Hepatic stellate cell (primary cell): Measurements from ENCODE around the gene KRT84.

Source experiments
- DNase-seq: peaks from one replicate; pipeline ENCODE4 v3.0.0; 2011; ENCODE audit warnings: low spot score

KRT84 gene

DNA sequence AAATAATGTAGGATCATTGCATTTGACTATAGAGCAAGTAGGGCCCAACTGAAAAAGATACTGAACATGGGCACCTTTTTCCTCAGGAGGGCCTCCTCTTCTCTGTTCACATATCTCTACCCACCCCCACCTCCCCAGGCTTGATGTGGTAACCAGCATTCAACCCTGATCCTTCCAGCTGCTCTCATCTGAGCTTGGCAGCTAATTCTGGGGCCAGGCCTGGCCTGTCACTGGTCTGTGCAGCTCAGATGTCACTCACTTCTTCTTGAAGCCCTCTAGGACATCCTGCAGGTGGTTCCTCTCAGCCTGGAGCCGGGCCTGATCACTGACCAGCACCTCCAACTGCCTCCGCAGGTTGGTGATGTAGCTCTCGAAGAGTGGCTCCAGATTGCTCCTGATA is 2.1 kb downstream of the KRT84 start:
- DNase-seq, result no peak

DNA sequence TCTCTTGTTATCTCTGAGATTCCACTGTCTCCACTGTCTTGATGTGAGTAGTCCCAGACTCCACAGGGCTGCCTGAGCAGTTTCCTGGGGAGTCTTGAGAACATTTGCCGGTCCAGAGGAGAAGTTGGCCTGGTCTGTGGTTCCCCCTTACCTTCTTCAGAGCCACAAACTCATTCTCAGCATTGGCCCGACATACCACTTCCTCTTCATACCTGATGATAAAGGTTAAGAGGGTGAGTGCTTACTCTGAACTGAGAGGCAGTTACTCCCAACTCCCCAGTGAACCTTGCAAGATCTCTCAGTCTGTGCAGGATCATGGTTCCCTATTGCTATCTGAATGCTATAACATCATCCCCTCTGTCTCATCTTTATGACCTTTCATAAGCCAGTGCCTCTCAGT is 2.6 kb downstream of the KRT84 start:
- DNase-seq, result no peak

- DNase-seq, result no peak
Measured at GRCh38 chr12:52381206-52381605, 4.2 kb downstream of the KRT84 start.

- no peak for DNase-seq
Measured at GRCh38 chr12:52380271-52380694, 5.2 kb downstream of the KRT84 start.

GRCh38 chr12:52379536-52379935 is 5.9 kb downstream of the KRT84 start:
- DNase-seq, result no peak

DNA sequence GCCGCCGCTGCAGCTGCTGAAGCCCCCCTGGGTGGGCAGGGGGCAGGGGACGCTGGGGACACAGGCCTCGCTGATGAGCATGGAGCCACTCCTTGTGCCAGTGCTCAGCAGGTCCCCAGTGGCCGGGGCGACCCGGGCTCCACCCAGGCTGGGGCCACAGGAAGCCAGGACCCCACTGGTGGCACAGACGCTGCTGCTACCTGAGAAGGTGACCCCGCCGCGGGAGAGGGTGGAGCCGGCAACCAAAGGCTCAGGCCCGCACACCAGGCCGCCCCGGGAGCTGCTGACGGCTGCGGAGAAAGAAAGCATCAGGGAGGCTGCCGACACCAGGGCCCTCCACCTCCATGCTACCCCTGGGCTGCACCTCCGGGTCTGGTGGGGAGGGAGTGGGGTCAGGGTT is 7.4 kb downstream of the KRT84 start:
- DNase-seq, result no peak

DNA sequence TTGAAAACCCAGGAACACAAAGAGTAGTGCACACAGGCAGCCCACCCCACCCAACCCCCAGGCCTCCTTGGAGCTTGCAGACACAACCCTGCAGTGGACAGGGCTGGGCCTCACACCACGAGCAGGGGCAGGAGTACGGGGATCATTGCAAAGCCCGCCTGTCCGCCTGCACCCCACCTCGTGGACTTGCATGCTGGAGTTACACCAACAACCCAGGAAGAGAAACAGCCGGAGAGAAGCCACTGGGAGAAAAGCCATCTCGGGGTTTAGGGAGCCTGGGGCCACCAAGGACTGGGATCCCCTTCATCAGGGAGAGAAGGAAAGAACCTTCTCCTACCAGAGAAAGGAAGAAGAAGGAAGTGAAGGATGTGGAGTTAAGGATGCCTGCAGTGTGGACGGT is 8.2 kb downstream of the KRT84 start:
- DNase-seq, result no peak

DNA sequence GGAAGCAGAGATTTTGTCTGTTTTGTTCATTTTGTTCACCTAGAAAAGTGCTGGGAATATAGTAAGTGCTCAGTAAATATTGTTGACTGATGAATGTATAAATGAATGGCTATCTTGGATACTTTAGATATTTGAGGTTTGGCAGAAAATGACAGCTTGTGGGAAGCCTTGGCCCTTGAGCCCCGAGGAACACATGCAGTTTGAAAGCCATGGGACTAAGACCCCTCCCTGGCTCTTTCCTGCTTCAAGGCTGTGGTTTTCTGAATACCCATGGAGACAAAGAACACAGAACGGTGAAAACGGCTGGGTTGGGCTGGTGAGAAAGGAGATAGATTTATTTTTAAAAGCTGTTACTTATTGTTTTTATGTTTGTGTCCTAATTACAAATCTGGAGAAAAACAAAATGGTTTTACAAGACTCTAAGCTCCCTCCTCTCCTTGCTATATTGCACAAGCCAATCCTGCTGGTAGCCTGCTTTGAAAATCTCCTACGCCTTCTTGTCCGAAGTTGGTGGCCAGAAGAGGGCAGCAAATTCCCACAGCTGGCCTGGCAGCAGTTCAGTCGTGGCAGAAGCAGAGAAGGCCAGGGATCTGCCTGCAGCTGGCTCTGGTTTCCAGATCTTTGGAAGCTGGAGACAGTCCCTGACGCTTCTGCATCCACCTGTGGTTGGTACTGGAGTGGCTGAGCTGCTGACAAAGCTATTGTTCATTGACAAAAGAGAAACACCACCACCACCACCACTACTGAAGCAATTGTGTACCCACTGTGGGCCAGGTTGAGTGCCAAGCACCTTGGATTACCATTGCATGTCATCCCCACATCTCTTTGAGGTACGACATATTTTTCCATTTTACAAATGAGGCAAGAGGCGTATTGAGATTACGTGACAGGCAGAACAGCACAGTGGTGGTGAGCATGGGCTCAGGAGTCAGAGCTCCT is 13.0 kb downstream of the KRT84 start:
- DNase-seq, result peak; percentile 92

DNA sequence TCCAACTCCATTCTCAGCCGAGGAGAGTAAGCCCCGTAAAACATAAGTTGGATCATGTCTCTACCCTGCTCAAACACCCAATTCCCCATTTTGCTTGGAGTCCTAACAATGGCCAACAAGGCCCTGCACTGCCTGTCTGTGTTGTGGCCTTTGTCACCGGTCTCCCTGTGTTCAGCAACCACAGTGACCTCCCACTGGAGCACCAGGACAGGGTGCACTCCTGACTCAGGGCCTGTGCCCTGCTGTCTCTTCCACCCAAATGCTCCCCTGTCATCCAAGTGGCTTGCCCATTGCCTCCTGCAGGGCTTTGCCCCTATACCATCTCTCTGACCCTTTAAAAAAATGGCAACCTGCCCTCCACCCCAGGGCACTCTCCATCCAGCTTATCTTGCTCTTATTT is 13.7 kb downstream of the KRT84 start:
- no peak for DNase-seq

DNA sequence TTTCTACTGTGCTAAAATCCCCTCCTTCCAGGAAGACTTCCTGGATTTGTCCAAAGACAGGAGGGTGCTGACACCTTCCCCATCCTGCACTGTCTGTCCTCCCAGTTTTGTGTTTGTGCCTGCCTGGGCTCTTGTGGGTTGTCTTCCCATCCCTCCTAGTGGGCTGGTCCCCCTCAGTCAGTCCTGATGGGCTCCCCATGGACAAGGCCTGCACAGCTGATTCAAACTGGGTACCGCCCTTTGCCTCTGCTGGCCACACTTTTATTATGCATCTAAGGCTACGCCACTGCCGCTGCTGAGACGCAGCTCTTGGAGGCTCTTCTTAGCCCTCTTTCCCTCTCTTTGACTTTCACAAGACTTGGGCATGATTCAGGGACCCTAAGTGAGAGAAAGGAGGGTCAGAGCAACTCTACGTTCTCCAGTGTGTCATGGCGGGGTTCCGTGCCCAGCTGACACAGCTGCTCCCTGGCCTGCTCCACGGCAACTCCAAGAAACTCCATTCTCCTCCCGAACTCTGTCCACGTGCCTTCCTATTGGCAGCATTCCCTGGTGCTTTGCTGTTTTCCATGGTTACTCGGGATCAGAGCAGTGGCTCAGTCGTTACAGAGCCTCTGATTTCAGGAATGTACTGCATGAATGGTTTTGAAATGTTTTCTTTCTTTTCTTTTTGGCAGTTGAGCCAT is 14.4 kb downstream of the KRT84 start:
- peak; percentile 90 for DNase-seq

DNA sequence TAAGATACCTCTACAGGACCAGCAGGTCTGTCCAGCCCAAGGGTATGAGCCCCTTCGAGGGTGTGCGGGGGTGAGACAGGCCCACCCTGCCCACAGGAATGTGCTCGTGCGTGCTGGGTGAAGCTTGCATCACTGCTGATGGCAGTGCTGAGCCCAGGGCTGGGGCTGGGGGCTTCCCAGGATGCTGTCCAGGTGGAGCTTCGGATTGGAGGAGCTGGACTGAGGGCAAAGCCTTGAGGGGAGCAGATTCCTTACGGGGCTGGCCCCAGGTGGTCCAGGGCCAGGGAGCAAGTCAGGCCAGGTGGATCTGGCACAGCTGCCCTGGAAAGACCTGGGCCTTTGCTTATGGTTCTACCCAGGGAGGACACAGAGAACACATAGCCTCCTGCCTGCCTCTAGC is 15.6 kb downstream of the KRT84 start:
- DNase-seq, result no peak

- no peak for DNase-seq
Measured at GRCh38 chr12:52369211-52369610, 16.2 kb downstream of the KRT84 start.

DNA sequence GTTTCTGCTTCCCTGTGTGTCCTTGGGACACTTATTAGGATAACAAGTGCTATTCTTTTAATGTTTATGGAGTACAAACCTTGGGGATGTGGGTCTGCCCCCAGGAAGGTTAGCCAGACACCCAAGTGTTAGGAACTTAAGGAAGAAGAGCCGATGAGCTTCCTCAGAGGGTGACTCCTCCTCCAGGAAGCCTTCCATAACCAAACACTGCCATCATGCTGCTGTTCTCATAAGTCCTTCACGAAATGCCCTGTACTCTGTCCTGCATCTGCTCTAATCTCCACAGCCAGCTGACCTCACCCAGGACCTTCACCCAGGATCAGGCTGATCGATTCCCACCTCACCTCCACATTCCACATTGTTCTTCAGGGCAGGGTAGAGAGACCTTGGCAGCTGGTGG is 16.9 kb downstream of the KRT84 start:
- DNase-seq, result no peak

DNA sequence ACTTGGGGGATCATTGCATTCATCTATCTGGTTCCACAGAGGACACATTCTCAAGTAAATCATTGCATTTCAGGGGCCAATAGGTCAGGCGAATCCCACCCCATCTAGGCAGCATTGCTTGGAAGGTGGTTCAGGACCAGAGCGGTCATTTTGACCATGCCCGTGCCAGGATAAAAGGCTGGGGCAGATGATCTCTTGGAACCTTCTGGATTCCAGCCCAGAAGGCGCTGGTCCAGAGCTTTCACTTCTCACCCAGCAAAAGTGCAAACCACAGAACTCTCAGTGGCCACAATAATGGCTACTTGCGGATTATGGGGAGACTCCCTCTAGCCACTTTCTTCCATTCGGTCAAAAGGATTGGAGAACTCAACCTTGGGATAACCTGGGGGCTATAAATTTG is 17.6 kb downstream of the KRT84 start:
- DNase-seq, result no peak

GRCh38 chr12:52366738-52367485 is 18.5 kb downstream of the KRT84 start, which contains the start of gene KRT85:
TSS of gene KRT85 (minus strand) at chr12:52367481. CDS start at chr12:52367405, 76 bp downstream.
- DNase-seq, result no peak

DNA sequence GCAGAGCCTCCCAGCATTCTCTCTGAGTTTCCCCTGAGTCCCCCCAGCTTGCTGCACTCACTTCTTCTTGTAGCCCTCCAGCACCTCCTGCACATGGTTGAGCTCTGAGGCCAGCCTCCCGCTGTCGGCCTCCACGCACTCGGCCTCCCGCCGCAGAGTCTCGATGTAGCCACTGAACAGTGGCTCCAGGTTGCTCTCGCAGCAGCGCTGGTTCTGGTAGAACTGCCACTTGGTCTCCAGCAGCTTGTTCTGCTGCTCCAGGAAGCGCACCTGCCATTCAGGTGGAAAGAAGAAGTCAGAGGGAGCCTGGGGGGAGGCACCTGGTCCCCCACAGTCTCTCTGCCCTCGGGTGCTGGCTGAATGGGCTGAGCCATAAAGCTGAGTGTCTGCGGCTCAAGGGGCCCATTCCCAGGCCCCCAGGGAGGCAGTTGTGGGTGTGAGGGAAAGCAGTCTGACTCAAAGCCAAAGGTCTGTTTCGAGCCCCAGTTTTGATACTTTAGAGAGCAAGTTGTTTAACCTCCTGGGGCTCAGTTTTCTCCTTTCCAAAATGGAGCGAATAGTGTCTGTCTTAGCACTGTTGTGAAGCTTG is 20.5 kb downstream of the KRT84 start:
- DNase-seq, result no peak

DNA sequence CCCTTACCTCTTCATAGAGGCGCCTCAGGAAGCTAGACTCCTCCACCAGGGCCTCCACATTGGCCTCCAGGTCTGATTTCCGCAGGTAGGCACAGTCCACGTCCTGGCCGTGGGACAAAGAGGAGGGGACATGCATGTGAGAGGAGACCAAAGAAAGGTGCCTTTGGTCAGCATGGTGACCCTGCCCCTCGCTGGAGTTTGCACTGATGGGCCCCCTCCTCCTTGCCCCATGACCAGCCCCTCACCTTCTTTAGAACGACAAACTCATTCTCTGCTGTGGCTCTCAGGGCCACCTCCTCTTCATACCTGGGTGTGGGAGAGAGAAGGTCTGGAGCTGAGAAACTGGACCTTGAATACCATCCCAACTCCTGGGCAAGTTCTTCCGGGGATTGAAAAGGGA is 21.4 kb downstream of the KRT84 start:
- no peak for DNase-seq

GRCh38 chr12:52363111-52363679 is 22.3 kb downstream of the KRT84 start:
- no peak for DNase-seq

- DNase-seq, result no peak
Measured at GRCh38 chr12:52362118-52362726, 23.2 kb downstream of the KRT84 start.

DNA sequence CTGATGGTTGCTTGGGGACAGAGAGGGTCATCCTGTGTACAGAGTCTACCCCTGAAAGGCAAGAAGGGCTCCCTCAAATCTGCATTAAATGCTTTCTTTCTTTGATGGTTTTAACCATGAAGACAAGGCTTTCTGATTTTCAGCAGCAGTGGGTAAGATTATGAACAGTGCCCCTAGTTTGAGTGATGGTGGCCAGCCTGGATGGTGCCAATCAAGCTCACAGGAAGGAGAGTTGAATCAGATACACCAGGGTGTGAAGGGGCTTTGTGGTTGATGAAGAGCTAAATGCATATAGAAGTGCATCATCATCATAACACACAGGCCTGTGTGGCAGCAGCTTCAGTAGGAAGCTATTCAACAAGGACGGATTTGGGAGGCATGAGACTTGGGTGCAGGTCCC is 23.9 kb downstream of the KRT84 start:
- DNase-seq, result no peak

DNA sequence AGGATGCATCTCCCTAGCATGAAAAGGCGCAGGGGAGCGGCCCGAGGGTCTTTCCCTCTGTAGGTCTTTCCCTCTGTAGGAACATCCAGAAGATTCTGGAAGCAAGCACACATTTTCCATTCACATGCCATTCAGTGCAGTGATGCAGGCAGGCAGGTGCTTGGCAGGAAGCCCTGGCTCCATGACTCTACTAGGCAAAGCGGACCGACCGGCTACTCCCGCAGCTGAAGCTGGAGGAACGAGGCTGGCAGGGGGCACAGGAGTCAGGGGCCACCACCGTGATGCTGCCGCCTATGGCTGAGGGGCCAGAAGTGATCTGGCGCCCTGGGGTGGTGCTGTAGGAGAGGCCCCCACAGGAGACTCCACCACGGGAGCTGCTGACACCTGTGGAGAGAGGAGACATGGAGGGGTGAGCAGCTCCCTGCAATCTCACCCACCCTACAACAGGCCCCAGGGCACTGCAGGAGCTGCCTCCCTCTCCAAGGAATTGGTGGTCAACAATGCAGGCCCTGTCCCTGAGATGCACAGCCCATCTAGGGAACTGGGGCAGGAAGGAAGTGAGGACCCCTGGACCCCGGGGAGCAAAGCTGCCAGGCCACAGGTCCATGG is 24.7 kb downstream of the KRT84 start:
- DNase-seq, result no peak
